NCI-H524 (cell line): ENCODE measurements around the gene SPOCK2.
A peak's percentile ranks its signal among the peaks of the same experiment; 100 is the strongest.
"Not testable (repeated sequence)": the region's sequence is repeated elsewhere in the genome, so short reads cannot be mapped to it uniquely, and the experiment has no call there.

Source experiments
- DNase-seq, 2 experiments: peaks; one replicate each; lab custom pipeline; 2025; lab: John Stamatoyannopoulos, UW

The SPOCK2 gene, protein sequence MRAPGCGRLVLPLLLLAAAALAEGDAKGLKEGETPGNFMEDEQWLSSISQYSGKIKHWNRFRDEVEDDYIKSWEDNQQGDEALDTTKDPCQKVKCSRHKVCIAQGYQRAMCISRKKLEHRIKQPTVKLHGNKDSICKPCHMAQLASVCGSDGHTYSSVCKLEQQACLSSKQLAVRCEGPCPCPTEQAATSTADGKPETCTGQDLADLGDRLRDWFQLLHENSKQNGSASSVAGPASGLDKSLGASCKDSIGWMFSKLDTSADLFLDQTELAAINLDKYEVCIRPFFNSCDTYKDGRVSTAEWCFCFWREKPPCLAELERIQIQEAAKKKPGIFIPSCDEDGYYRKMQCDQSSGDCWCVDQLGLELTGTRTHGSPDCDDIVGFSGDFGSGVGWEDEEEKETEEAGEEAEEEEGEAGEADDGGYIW

DNA sequence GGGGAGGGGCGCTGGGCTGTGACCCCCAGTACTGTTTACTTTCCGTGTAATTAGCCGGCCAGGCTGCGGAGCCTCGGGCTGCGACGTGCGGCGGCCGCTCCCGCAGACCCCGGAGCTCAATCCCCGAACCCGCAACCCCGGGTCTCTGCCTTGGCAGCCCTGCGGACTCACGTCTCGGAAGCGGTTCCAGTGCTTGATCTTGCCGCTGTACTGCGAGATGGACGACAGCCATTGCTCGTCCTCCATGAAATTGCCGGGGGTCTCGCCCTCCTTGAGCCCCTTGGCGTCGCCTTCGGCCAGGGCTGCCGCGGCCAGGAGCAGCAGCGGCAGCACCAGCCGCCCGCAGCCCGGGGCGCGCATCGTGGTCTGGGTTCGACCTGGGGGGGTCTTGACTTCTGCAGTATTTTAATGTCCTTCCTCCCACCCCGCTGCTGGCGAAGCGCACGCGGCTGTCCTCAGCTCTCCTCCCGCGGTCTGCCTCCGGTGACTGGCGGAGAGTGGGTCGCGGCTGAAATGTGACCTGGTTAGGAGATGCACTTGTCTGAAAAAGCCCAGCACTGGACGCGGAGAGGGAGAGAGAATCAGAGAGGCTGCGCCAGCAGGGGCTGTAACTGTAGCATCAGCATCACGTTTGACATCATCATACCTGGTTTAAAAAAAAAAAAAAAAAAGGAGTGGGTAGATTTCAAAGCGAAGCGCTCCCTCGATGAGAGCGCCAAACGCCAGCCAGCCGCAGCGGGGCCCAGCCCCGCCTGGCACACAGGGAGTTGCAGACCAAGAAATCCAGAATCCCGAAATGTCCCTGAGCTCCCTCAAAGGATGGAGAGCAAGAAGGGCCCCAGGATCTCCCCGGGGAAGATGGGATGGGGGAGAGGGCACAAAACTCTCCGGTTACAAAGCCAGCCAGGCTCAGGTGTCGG is at the start of gene SPOCK2:
Gene SPOCK2, minus strand, starts transcription at position 583 of the 920 bp plus-strand sequence. Its CDS starts 223 bp downstream, at position 360.
- no peak for DNase-seq

- DNase-seq: no peak
Observed at GRCh38 chr10:72137583-72137982, 49.2 kb upstream of the SPOCK2 start.

DNA sequence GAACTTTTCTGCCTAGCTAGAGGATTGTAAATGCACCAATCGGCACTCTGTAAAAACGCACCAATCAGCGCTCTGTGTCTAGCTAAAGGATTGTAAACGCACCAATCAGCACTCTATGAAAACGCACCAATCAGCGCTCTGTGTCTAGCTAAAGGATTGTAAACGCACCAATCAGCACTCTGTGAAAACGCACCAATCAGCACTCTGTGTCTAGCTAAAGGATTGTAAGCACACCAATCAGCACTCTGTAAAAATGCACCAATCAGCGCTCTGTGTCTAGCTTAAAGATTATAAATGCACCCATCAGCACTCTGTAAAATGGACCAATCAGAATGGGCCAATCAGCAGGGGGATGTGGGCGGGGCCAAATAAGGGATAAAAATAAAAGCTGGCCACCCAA is 47.9 kb upstream of the SPOCK2 start:
- DNase-seq: not testable (repeated sequence)

DNA sequence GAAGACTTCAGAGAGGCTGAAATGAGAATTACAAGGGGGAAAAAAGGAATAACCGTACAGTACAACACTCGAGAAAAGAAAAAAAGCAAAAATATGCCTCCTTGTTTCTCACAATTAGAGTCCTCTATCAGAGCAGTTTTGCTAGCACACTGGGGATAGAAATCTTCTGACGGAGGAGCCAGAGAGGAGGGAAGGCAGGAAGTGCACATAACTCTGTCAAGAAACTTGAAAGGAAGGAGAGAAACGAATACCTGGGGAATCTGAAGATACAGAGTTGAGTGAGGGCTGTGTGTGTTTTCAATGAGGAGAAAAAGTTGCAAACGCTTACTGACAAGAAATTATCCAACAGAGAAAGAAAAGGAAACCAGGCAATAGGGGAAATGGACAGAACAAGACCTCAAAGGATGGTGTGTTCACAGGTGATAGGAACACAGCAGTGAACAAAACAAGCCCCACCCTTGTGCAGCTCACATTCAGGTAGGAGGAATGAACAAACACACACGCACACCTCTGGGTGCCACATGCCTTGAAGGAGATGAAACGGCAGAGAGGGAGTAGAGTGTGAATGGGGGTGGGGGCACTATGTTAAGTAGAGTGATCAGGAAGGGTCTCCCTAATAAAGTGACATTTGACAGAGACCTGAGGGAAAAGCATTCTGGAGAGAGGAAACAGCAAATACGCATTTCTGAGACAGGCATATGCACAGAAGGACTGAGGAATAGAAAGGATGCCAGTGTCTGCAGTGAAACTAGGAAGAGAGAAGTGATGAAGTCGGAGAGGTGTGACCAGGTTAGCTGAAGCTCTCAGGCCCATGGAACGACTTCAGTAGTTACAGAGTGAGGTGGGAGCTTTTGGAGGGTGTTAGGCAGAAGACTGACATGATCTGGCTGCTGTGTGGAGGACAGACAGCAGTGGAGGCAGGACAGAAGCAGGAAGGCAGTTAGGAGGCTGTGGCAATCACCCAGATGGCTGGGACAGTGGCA is 46.7 kb upstream of the SPOCK2 start:
- DNase-seq: no peak

DNA sequence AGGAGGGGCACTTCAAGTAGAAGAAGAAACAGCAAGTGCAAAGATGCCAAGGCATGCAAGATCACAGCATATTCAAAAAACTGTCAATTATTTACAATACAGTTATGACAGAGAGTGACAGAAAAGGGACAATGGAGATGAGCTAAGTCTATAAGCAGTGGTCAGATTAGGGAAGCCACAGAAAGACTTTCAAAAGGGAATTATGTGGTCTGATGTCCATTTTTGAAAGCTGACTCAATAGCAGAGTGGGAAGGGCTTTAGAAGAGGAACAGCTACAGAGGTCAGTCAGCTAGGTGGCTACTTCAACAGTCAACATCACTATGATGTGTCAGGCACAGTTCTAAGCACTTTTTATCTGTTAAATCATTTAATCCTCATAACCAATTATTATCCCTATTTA is 45.2 kb upstream of the SPOCK2 start:
- DNase-seq: no peak

DNA sequence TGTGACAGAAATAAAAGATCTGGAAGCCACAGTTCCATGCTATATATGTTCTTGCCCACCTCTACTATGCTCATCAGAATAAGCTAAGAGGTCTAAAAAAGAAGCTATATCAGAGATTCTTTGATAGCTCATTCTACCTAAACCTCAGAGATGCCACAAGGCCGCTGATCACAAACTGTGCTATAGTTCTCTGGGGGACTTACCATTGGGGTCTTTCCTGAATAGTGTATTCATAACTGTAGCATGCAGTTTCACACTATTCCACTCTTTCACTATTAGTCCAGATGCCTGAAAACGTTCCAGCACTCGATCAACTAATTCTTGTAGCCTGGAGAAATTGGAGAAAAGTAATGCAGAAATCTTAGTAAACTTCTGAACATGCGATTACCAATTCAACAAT is 44.5 kb upstream of the SPOCK2 start:
- DNase-seq: no peak

- DNase-seq: no peak
Observed at GRCh38 chr10:72127571-72127970, 39.2 kb upstream of the SPOCK2 start.

DNA sequence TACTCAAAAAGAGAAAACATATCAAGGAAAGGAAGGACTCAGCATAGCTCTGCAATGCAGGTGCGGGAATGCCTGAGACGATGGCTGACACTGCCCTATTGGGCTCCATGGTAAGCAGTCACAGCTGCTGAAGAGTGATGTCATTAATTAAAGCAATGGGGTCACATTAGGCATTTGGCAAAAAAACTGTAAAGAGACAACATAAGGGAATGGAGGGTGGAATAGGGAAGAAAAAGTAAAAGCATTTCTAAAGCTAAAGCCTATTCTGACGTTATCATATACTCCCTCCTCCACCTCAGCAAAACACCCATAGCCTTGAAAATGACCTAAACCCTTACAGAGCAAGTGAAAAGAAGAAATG is 38.5 kb upstream of the SPOCK2 start:
- no peak for DNase-seq

DNA sequence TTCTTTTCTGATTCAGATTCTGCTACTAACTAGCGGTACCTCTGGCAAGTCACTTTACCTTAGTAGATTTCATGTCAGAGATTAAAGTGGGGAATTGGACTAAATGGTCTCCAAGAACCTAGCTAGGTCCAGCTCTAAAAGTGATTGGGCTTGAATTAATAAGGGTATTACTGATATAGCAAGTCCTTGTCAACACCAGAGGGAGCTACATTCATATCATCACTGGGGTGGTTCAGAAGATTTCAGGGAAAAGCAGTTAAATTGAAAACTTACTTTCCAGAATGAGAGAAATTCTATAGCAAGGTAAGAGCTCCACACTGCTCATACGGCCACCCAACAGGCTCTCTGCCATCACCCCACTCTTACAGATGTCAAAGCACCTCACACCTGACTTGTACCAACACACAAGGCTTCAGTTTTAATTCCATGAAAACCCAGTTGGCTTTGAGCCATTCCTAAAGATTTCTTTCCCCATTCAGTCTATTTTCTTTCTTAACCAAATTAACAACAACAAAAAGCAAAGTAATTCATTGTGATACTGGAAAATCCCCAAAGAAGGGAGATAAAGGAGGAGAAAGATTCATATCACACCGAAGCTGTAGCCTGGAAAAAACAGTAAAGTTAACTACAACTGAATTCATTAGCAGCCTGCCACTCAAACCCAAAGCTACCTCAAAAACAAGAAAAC is 38.0 kb upstream of the SPOCK2 start:
- peak in 1 of 2 experiments; percentile 12 for DNase-seq

DNA sequence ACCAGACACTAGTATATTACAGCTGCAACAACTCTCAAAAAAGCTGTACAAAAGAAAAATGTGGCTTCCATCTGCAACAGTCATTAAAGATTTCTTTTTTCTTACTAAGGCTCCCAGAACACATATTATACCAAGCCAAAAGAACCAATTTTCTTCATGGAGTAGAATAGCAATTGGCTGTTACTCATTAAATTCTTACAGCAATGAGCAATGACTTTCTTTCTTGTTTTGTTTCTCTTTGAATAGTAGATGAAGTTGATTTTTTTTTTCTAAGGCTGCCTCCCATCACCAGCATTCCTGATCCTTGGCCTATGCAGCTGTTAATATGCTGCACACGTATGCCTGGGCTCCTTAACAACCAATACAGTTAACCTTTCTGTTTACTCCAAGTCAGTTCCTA is 36.6 kb upstream of the SPOCK2 start:
- no peak for DNase-seq

GRCh38 chr10:72124381-72124780 is 36.0 kb upstream of the SPOCK2 start:
- DNase-seq: no peak

DNA sequence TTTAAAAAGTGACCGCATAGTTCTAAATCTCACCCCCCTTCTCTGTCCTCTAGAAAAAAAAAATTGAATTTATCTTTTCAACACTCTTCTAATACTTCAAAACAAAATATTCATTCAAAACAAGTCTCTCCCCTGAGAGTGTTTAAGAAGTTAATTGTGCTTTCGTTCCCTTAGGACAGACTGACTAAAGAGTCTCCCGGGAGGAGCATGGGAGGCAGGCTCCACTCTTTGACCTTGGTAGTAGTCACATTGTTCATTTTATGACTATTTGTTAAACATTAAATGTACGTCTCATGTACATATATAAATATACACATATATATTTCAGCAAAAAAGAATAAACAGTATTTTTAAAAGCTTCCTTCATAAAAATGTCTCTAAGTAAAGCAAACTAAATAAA is 35.3 kb upstream of the SPOCK2 start:
- DNase-seq: no peak

- DNase-seq: no peak
Observed at GRCh38 chr10:72122221-72122620, 33.9 kb upstream of the SPOCK2 start.

- no peak for DNase-seq
Observed at GRCh38 chr10:72121389-72121788, 33.0 kb upstream of the SPOCK2 start.

GRCh38 chr10:72116372-72116771 is 28.0 kb upstream of the SPOCK2 start:
- DNase-seq: no peak

DNA sequence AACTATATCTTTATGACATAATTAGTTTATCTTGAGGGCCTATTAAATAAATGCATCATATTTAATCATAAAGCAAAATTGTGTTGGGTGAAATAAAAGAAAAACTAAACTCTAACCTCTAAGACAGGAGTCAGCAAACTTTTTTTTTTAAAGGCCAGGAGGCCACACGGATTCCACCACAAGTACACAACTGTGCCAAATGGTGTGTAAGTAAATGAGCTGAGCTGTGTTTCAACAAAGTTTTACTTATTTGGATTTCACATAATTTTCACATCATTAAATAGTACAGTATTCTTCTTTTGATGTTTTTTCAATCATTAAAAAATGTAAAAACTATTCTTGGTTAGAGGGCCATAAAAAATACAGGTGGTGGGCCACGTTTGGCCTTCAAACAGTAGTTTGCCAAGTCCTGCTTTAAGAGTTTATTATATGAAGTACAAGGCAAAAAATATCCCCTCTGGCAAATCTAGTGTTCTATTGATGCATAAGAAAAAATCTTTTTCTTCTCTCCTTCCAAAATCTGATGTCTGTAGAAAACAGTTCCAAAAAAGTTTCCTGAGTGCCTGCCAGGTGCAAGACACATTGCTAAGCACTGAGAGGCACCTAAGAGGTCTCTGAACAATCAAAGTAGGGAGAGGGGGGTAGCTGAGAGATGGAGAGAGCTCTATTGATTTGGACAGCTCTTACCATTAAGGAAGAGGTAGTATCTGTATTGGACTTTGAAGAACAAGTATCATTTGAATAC is 26.5 kb upstream of the SPOCK2 start:
- no peak for DNase-seq

DNA sequence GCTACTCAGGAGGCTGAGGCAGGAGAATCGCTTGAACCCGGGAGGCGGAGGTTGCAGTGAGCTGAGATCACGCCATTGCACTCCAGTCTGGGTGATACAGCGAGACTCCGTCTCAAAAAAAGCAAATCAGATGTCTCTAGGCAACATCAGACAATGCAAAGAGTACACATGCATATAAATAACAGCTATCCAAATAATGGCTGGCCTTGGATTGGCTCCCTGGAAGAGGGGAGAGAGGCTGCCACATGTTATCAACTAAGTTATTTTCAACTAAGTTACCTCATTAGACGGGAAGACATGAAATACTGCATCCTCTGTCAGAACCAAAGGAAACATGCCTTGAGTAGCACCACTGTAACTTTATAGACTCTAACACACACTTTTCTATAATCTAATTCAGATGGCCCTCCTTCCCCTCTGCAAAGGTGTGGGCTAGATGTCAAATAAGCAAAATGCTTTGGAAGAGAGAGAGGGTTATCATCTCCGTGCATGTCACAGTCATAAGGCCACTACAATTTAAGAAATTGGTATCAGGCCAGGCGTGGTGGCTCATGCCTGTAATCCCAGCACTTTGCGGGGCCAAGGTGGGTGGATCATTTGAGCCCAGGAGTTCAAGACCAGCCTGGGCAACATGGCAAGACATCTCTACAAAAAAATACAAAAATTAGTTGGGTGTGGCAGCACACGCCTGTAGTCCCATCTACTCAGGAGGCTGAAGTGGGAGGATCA is 22.5 kb upstream of the SPOCK2 start:
- DNase-seq: no peak

DNA sequence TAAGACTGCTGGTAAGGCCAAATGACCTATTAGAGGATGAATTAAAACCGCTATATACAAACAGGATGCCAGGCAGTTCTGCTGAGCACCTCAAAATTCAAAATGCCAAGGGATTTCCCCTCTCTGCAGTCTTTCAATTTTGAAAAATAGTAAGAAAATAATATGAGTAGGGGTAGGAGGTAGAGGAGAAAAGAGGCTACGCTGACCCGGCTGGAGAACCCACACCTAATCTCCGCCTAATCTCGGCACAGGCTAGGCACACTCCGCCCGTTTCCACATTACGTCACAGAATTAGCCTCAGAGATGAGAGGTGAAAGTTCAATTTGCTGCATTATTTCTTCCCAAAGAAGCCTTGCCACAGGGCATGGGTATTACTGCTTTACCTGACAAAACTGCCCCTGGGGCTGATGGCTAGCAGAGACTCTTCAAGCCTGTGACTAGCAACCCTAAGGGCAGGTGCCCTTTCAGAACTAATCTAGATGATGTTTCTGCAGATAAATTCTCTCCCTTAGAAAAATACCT is 21.3 kb upstream of the SPOCK2 start:
- DNase-seq: no peak

GRCh38 chr10:72108830-72109635 is 20.7 kb upstream of the SPOCK2 start:
- no peak for DNase-seq
